SK-N-SH (cell line): Measurements from ENCODE around the gene DCDC1. TPM values are rescaled to one million over a fixed set of nuclear protein-coding genes. Genes with fewer than 3 reads are reported as not detected.

Source experiments
- CTCF ChIA-PET: fragments of 300-600, 350-600 bp; formaldehyde crosslinking; extraction: SDS; loops from one replicate; lab custom pipeline; 2021; lab: Yijun Ruan, JAX
- POLR2A ChIA-PET: fragments of 350-600 bp; sonication (Branson Sonifier 250); formaldehyde crosslinking; extraction: SDS; loops from one replicate; lab custom pipeline; 2020; ENCODE audit warnings: antibody characterized with exemption, inconsistent platforms; lab: Yijun Ruan, JAX
- DNase-seq: peaks from one replicate; pipeline ENCODE4 v3.0.0; 2012
- H2AFZ ChIP-seq: fragments of 200-600 bp; sonication (generic); 2 replicates; pipeline ENCODE4 v1.8.1; 2016; ENCODE audit warnings: antibody characterized with exemption, mild to moderate bottlenecking, low read depth
- H3F3A ChIP-seq: fragments of 200-600 bp; sonication (generic); replicated peaks from 2 replicates; pipeline ENCODE3; 2016; ENCODE audit warnings: antibody characterized with exemption, mild to moderate bottlenecking; ENCODE audit not compliant: insufficient read depth
- H3K27ac ChIP-seq, 2 experiments: fragments of 200-500 bp in 1 of 2; fragments of 200-600 bp in 1 of 2; sonication (Bioruptor generic) in 1 of 2; sonication (generic), shearing (Covaris generic) in 1 of 2; 2 replicates each; pipeline versions ENCODE4 v1.5.1 to v1.6.1; 2014 to 2016; ENCODE audit warnings: low read depth in 2 of 2, inconsistent platforms in 1 of 2, low read length in 1 of 2, mild to moderate bottlenecking in 1 of 2, mixed read lengths in 1 of 2
- H3K27me3 ChIP-seq: fragments of 200-600 bp; sonication (generic), shearing (Covaris generic); 2 replicates; pipeline ENCODE4 v1.6.1; 2016; ENCODE audit warnings: mixed run types; ENCODE audit not compliant: insufficient read depth
- H3K36me3 ChIP-seq, 2 experiments: fragments of 200-500 bp in 1 of 2; fragments of 200-600 bp in 1 of 2; sonication (Bioruptor generic) in 1 of 2; sonication (generic) in 1 of 2; replicated peaks in 1 of 2; 2 replicates each; pipeline versions ENCODE3 to v1.5.1; 2014 to 2016; ENCODE audit warnings: low read length in 1 of 2, mild to moderate bottlenecking in 1 of 2; ENCODE audit not compliant: insufficient read depth in 2 of 2, control insufficient read depth in 1 of 2
- H3K4me1 ChIP-seq, 2 experiments: fragments of 200-500 bp in 1 of 2; fragments of 200-600 bp in 1 of 2; sonication (Bioruptor generic) in 1 of 2; sonication (generic), shearing (Covaris generic) in 1 of 2; 2 replicates each; pipeline versions ENCODE4 v1.5.1 to v1.6.1; 2014 to 2016; ENCODE audit warnings: low read depth in 1 of 2, low read length in 1 of 2, mixed run types in 1 of 2; ENCODE audit not compliant: insufficient read depth in 2 of 2, control insufficient read depth in 1 of 2
- H3K4me2 ChIP-seq: fragments of 200-600 bp; sonication (generic), shearing (Covaris generic); 2 replicates; pipeline ENCODE4 v1.6.1; 2017; ENCODE audit warnings: mixed run types
- H3K4me3 ChIP-seq, 2 experiments: fragments of 200-500 bp in 1 of 2; fragments of 200-600 bp in 1 of 2; sonication (Bioruptor generic) in 1 of 2; sonication (generic), shearing (Covaris generic) in 1 of 2; 2 replicates each; pipeline versions ENCODE4 v1.5.1 to v1.8.1; 2014 to 2016; ENCODE audit warnings: low read depth in 2 of 2, inconsistent platforms in 1 of 2, low read length in 1 of 2, mild to moderate bottlenecking in 1 of 2, mixed read lengths in 1 of 2, moderate library complexity in 1 of 2
- H3K79me2 ChIP-seq: fragments of 200-600 bp; sonication (generic); 2 replicates; pipeline ENCODE4 v1.8.1; 2017; ENCODE audit warnings: mild to moderate bottlenecking; ENCODE audit not compliant: insufficient read depth
- H3K9ac ChIP-seq: fragments of 200-600 bp; sonication (generic); 2 replicates; pipeline ENCODE4 v1.6.1; 2017; ENCODE audit warnings: mixed run types
- H3K9me2 ChIP-seq: fragments of 200-600 bp; sonication (generic); 2 replicates; pipeline ENCODE4 v1.6.1; 2017; ENCODE audit warnings: mixed run types
- H3K9me3 ChIP-seq: fragments of 200-600 bp; sonication (generic); 2 replicates; pipeline ENCODE4 v1.6.1; 2017; ENCODE audit warnings: mixed run types, mild to moderate bottlenecking, moderate library complexity
- H4K20me1 ChIP-seq: fragments of 200-600 bp; sonication (generic); 2 replicates; pipeline ENCODE4 v1.6.1; 2017; ENCODE audit warnings: mild to moderate bottlenecking, mixed run types; ENCODE audit not compliant: insufficient read depth
- CTCF ChIP-seq: fragments of 200-600 bp; sonication (generic); IDR thresholded peaks from 2 replicates; pipeline ENCODE4 v1.6.1; 2017; ENCODE audit warnings: antibody characterized with exemption, mild to moderate bottlenecking, moderate library complexity
- EP300 ChIP-seq, 2 experiments: IDR thresholded peaks; 2 replicates each; pipeline versions ENCODE4 v1.4.0 to v1.6.1; 2012; ENCODE audit warnings: borderline replicate concordance in 1 of 2, low read depth in 1 of 2, low read length in 1 of 2
- EZH2phosphoT487 ChIP-seq: fragments of 200-600 bp; sonication (generic); IDR thresholded peaks from 2 replicates; pipeline ENCODE4 v1.6.1; 2017; ENCODE audit warnings: low read depth, mixed run types, mild to moderate bottlenecking, antibody characterized with exemption, moderate library complexity, borderline replicate concordance
- FOXJ3 ChIP-seq: sonication (generic); formaldehyde crosslinking; IDR thresholded peaks from 2 replicates; pipeline ENCODE4 v1.5.1; 2020; ENCODE audit warnings: mild to moderate bottlenecking, missing genetic modification reagents
- GABPA ChIP-seq: IDR thresholded peaks from 2 replicates; pipeline ENCODE4 v1.4.0; 2012; ENCODE audit warnings: low read depth, mild to moderate bottlenecking
- GATA2 ChIP-seq: sonication (generic); formaldehyde crosslinking; IDR thresholded peaks from 2 replicates; pipeline ENCODE4 v1.5.0; 2020; ENCODE audit warnings: mild to moderate bottlenecking, missing genetic modification reagents
- IRF3 ChIP-seq: fragments of 150-350 bp; IDR thresholded peaks from 2 replicates; pipeline ENCODE4 v1.6.1; 2016; ENCODE audit warnings: mild to moderate bottlenecking, low read depth, low read length
- JUND ChIP-seq: IDR thresholded peaks from 2 replicates; pipeline ENCODE4 v1.4.0; 2012
- PBX3 ChIP-seq: IDR thresholded peaks from 2 replicates; pipeline ENCODE4; 2012
- RAD21 ChIP-seq: IDR thresholded peaks from 2 replicates; pipeline ENCODE4 v1.6.1; 2012; ENCODE audit warnings: mild to moderate bottlenecking, low read length
- RFX5 ChIP-seq: IDR thresholded peaks from 2 replicates; pipeline ENCODE4 v1.6.1; 2012; ENCODE audit warnings: mild to moderate bottlenecking, improper control_type of control experiment, low read length
- SIN3A ChIP-seq: IDR thresholded peaks from 2 replicates; pipeline ENCODE4 v1.6.1; 2012; ENCODE audit warnings: low read depth, mild to moderate bottlenecking, low read length, moderate library complexity, borderline replicate concordance
- SMC3 ChIP-seq: IDR thresholded peaks from 2 replicates; pipeline ENCODE4 v1.6.1; 2012; ENCODE audit warnings: low read depth, low read length, improper control_type of control experiment
- TAF1 ChIP-seq: IDR thresholded peaks from 2 replicates; pipeline ENCODE4 v1.6.1; 2012; ENCODE audit warnings: low read depth, mild to moderate bottlenecking, low read length, moderate library complexity, borderline replicate concordance
- TEAD4 ChIP-seq: IDR thresholded peaks from 2 replicates; pipeline ENCODE4 v1.4.0; 2012; ENCODE audit warnings: mild to moderate bottlenecking, borderline replicate concordance; ENCODE audit not compliant: insufficient read depth
- USF1 ChIP-seq: IDR thresholded peaks from 2 replicates; pipeline ENCODE4 v1.4.0; 2012; ENCODE audit warnings: low read depth, borderline replicate concordance
- USF2 ChIP-seq: fragments of 150-350 bp; IDR thresholded peaks from 2 replicates; pipeline ENCODE4 v1.6.1; 2017; ENCODE audit warnings: antibody characterized with exemption, low read length, low read depth, borderline replicate concordance
- YY1 ChIP-seq: IDR thresholded peaks from 2 replicates; pipeline ENCODE4 v1.4.0; 2012; ENCODE audit warnings: low read depth, mild to moderate bottlenecking
- ZBTB33 ChIP-seq: IDR thresholded peaks from 2 replicates; pipeline ENCODE4 v1.4.0; 2012; ENCODE audit warnings: low read depth, borderline replicate concordance
- WGBS: methylation state at CpG from one replicate; pipeline ENCODE4 v1.1.6; 2017; ENCODE audit warnings: low lambda C conversion rate; 5-methylcytosine and 5-hydroxymethylcytosine counted together
- polyA plus RNA-seq, 3 experiments: library from polyadenylated mRNA; depleted of rRNA; stranded (reverse); fragments of >200 nt; gene quantifications; 2 replicates each; pipeline ENCODE4 v1.2.3, GENCODE V29; 2012

DCDC1 gene
- polyA plus RNA-seq, 1 of the 3 experiments (the other 2 are of a cell fraction): 0.12 TPM

GRCh38 chr11:31246451-31247165 lies 122.9 kb downstream of the DCDC1 start:
- DNase-seq: no peak
- Histone ChIP-seq H2AFZ (no peak overlapping the region), H3K4me1 (no peaks in the 10 kb centered on the region), H3K4me3 (no peak overlapping the region), H3K79me2 (no peaks in the 10 kb centered on the region), H3K9me3 (no peaks in the 10 kb centered on the region), H3K4me2 (no peak overlapping the region), H3K9ac (no peak overlapping the region), H3K36me3 (no peaks in the 10 kb centered on the region), H3F3A (no peaks in the 10 kb centered on the region), H3K9me2 (no peaks in the 10 kb centered on the region), H4K20me1 (no peaks in the 10 kb centered on the region), H3K27me3 (no peaks in the 10 kb centered on the region), H3K27ac (no peak overlapping the region)
- CTCF ChIA-PET: interaction anchor here (0.8 to 1.2 kb wide), 3 partner anchors 609 to 929 kb away, joined by 3 to 4 read pairs (median 3); no protein-coding TSS in a partner anchor
- POLR2A ChIA-PET: no interaction called here
- 26% methylated on average over 4 of the region's 4 CpGs for WGBS
- TF ChIP-seq GABPA (no peak), ZBTB33 (no peak), GATA2 (CRISPR knock-in tag) (no peak), SIN3A (no peak), CTCF (no peak), PBX3 (no peak), EP300 (IDR thresholded peaks at IDR 0.05; ENCODE audit: borderline replicate concordance in 1 of 2, low read depth in 1 of 2, low read length in 1 of 2) (no peak), TAF1 (no peak), RAD21 (no peak), SMC3 (no peak), USF1 (no peak), EZH2phosphoT487 (no peak), YY1 (no peak), TEAD4 (no peak), USF2 (no peak), IRF3 (no peak), RFX5 (no peak), FOXJ3 (CRISPR knock-in tag) (no peak), JUND (no peak)
